Activated T-helper 9 cell treated with anti-CD3 and anti-CD28 coated beads, Interleukin-2, amount 50 U/mL, for 16 hours (primary cell): ENCODE data around the gene MRPL21.
"Not testable (repeated sequence)": the region's sequence is repeated elsewhere in the genome, so short reads cannot be mapped to it uniquely, and the experiment has no call there.

Experiments used
- DNase-seq: peaks from one replicate; pipeline ENCODE4 v3.0.0-alpha.2; 2020; ENCODE audit warnings: low read depth

Gene MRPL21

GRCh38 chr11:68910965-68911364 lies 7.3 kb upstream of the MRPL21 start:
- no peak for DNase-seq

- DNase-seq: no peak
These were observed 4.6 kb upstream of the MRPL21 start for GRCh38 chr11:68908273-68908672.

- no peak for DNase-seq
These were observed 2.1 kb upstream of the MRPL21 start for GRCh38 chr11:68905421-68906360.

GRCh38 chr11:68904248-68904847 lies 716 bp upstream of the MRPL21 start:
- peak; percentile 5 for DNase-seq

- DNase-seq: no peak
These were observed 2.7 kb downstream of the MRPL21 start for GRCh38 chr11:68900835-68901381.

- no peak for DNase-seq
These were observed 6.2 kb downstream of the MRPL21 start for GRCh38 chr11:68897441-68897840.

- no peak for DNase-seq
These were observed 7.3 kb downstream of the MRPL21 start for GRCh38 chr11:68896171-68896959.

- DNase-seq: no peak
These were observed 10.3 kb downstream of the MRPL21 start for GRCh38 chr11:68893282-68893681.

GRCh38 chr11:68892576-68892975 lies 11.1 kb downstream of the MRPL21 start:
- DNase-seq: no peak

- no peak for DNase-seq
These were observed 12.2 kb downstream of the MRPL21 start for GRCh38 chr11:68891351-68891948.

GRCh38 chr11:68890490-68891231 lies 13.0 kb downstream of the MRPL21 start:
- no peak for DNase-seq

GRCh38 chr11:68889948-68890446 lies 13.6 kb downstream of the MRPL21 start:
- DNase-seq: no peak

GRCh38 chr11:68884827-68885226 lies 18.8 kb downstream of the MRPL21 start:
- not testable (repeated sequence) for DNase-seq

GRCh38 chr11:68882391-68882790 lies 21.2 kb downstream of the MRPL21 start:
- no peak for DNase-seq

- no peak for DNase-seq
These were observed 22.3 kb downstream of the MRPL21 start for GRCh38 chr11:68881320-68881719.

- no peak for DNase-seq
These were observed 22.8 kb downstream of the MRPL21 start for GRCh38 chr11:68880851-68881250.

- DNase-seq: no peak
These were observed 25.6 kb downstream of the MRPL21 start for GRCh38 chr11:68878022-68878421.

- no peak for DNase-seq
These were observed 31.2 kb downstream of the MRPL21 start for GRCh38 chr11:68872216-68873003.

GRCh38 chr11:68870470-68870869 lies 33.2 kb downstream of the MRPL21 start:
- DNase-seq: no peak

GRCh38 chr11:68868221-68868835 lies 35.3 kb downstream of the MRPL21 start:
- DNase-seq: no peak
